ENCODE results near the gene ZNRD2.

GRCh38 chr11:65538915-65539743, 31.1 kb upstream of the ZNRD2 start:
- TF ChIP-seq, protein P1, sequence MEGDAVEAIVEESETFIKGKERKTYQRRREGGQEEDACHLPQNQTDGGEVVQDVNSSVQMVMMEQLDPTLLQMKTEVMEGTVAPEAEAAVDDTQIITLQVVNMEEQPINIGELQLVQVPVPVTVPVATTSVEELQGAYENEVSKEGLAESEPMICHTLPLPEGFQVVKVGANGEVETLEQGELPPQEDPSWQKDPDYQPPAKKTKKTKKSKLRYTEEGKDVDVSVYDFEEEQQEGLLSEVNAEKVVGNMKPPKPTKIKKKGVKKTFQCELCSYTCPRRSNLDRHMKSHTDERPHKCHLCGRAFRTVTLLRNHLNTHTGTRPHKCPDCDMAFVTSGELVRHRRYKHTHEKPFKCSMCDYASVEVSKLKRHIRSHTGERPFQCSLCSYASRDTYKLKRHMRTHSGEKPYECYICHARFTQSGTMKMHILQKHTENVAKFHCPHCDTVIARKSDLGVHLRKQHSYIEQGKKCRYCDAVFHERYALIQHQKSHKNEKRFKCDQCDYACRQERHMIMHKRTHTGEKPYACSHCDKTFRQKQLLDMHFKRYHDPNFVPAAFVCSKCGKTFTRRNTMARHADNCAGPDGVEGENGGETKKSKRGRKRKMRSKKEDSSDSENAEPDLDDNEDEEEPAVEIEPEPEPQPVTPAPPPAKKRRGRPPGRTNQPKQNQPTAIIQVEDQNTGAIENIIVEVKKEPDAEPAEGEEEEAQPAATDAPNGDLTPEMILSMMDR (IDR thresholded peaks at IDR 0.05) = no peak
- no peak for TF ChIP-seq POLR2A (IDR thresholded peaks at IDR 0.05; ENCODE audit: low read depth)

Data from esophagus muscularis mucosa (tissue), 3 donors.